GM12878 (cell line): ENCODE data around the gene KCNH5. TPM values are rescaled to one million over a fixed set of nuclear protein-coding genes. Genes with fewer than 3 reads are reported as not detected.

Source experiments
- ATAC-seq: fragments of 200-7000 bp; cut with Tn5 transposase; 3 replicates; pipeline ENCODE4 v1.9.1; 2020; ENCODE audit warnings: mild to moderate bottlenecking, moderate library complexity
- BruUV-seq: library from RNA; stranded (reverse); fragments of 400-500 nt; replicated peaks from 2 replicates; lab custom pipeline; 2021; lab: Mats Ljungman, UMichigan
- CTCF ChIA-PET: fragments of 300-600 bp; sonication (Branson Sonifier 250); formaldehyde crosslinking; extraction: SDS; loops from one replicate; lab custom pipeline; 2021; ENCODE audit warnings: inconsistent platforms; lab: Yijun Ruan, JAX
- POLR2A ChIA-PET: fragments of 350-600 bp; formaldehyde crosslinking; extraction: SDS; loops from one replicate; lab custom pipeline; 2021; ENCODE audit warnings: inconsistent platforms; lab: Charles Lee
- RAD21 ChIA-PET: fragments of 300-600 bp; sonication (Branson Sonifier 250); formaldehyde crosslinking; loops from one replicate; lab custom pipeline; 2023; ENCODE audit warnings: antibody characterized with exemption; ENCODE audit not compliant: unreplicated experiment; lab: Charles Lee
- SMC1A ChIA-PET: fragments of 300-600 bp; sonication (Branson Sonifier 250); formaldehyde crosslinking; loops from one replicate; lab custom pipeline; 2023; ENCODE audit not compliant: unreplicated experiment, uncharacterized antibody; lab: Charles Lee
- DNase-seq: peaks from one replicate; pipeline ENCODE4 v3.0.0-alpha.2; 2011; ENCODE audit warnings: low read depth, low spot score
- FAIRE-seq: peaks from 3 replicates; lab custom pipeline; 2011; peaks lifted over from hg19 to GRCh38; lab: Jason Lieb, UNC
- H2AFZ ChIP-seq: 2 replicates; pipeline ENCODE4 v1.6.0; 2011; ENCODE audit warnings: low read depth, low read length, control low read depth; ENCODE audit not compliant: control insufficient read depth
- H3K27ac ChIP-seq: 2 replicates; pipeline ENCODE4 v1.5.1; 2011; ENCODE audit warnings: control low read depth; ENCODE audit not compliant: control insufficient read depth, insufficient read depth
- H3K27me3 ChIP-seq, 2 experiments: replicated peaks in 1 of 2; 2 replicates each; pipeline versions ENCODE4 v1.6.0 to v1.6.1; 2011; ENCODE audit warnings: low read length in 1 of 2; ENCODE audit not compliant: control insufficient read depth in 2 of 2, insufficient read depth in 2 of 2
- H3K36me3 ChIP-seq, 2 experiments: 2 replicates each; pipeline ENCODE4 v1.5.1; 2011; ENCODE audit warnings: low read length in 1 of 2; ENCODE audit not compliant: control insufficient read depth in 2 of 2, insufficient read depth in 2 of 2
- H3K4me1 ChIP-seq: 2 replicates; pipeline ENCODE4 v1.6.1; 2011; ENCODE audit warnings: mild to moderate bottlenecking, low read length, moderate library complexity, mixed read lengths; ENCODE audit not compliant: control insufficient read depth, insufficient read depth
- H3K4me2 ChIP-seq: 2 replicates; pipeline ENCODE4 v1.6.0; 2011; ENCODE audit warnings: control low read depth; ENCODE audit not compliant: control insufficient read depth, insufficient read depth
- H3K4me3 ChIP-seq: fragments of 200-600 bp; sonication (generic); 2 replicates; pipeline ENCODE4 v1.5.1; 2016
- H3K79me2 ChIP-seq: 2 replicates; pipeline ENCODE4 v1.6.0; 2011; ENCODE audit warnings: low read length; ENCODE audit not compliant: control insufficient read depth, insufficient read depth
- H3K9ac ChIP-seq: 2 replicates; pipeline ENCODE4 v1.8.0; 2011; ENCODE audit warnings: low read length, control low read depth, mixed read lengths; ENCODE audit not compliant: control insufficient read depth, insufficient read depth
- H3K9me3 ChIP-seq: replicated peaks from 3 replicates; pipeline ENCODE4 v1.5.1; 2011; ENCODE audit warnings: mild to moderate bottlenecking, low read length; ENCODE audit not compliant: control insufficient read depth, insufficient read depth
- H4K20me1 ChIP-seq: 2 replicates; pipeline ENCODE4 v1.6.0; 2011; ENCODE audit not compliant: control insufficient read depth, insufficient read depth
- ASH2L ChIP-seq: fragments of 300-600, 200-600 bp; sonication (generic); IDR thresholded peaks from 2 replicates; pipeline ENCODE4 v1.6.1; 2017; ENCODE audit warnings: low read depth, mild to moderate bottlenecking, borderline replicate concordance
- CHD2 ChIP-seq: IDR thresholded peaks from 2 replicates; pipeline ENCODE4 v1.6.1; 2011; ENCODE audit warnings: low read depth, low read length, improper control_type of control experiment, borderline replicate concordance
- FOXK2 ChIP-seq: fragments of 450-650 bp; IDR thresholded peaks from 2 replicates; pipeline ENCODE4 v1.6.1; 2017; ENCODE audit warnings: mild to moderate bottlenecking, moderate library complexity
- IKZF2 ChIP-seq, 2 experiments: fragments of 450-650 bp; IDR thresholded peaks; 2 replicates each; pipeline ENCODE4 v1.6.1; 2017; ENCODE audit warnings: mild to moderate bottlenecking in 2 of 2, moderate library complexity in 2 of 2
- IRF5 ChIP-seq: fragments of 450-650 bp; IDR thresholded peaks from 2 replicates; pipeline ENCODE4 v1.6.1; 2017; ENCODE audit warnings: borderline replicate concordance
- MTA2 ChIP-seq: fragments of 450-650 bp; IDR thresholded peaks from 2 replicates; pipeline ENCODE4 v1.6.1; 2016; ENCODE audit warnings: low read depth, mild to moderate bottlenecking, moderate library complexity
- PKNOX1 ChIP-seq: fragments of 450-650 bp; IDR thresholded peaks from 2 replicates; pipeline ENCODE4 v1.6.1; 2016; ENCODE audit warnings: mild to moderate bottlenecking
- RB1 ChIP-seq: fragments of 450-650 bp; formaldehyde crosslinking; IDR thresholded peaks from 2 replicates; pipeline ENCODE4 v1.6.1; 2017; ENCODE audit warnings: mild to moderate bottlenecking, borderline replicate concordance
- RBBP5 ChIP-seq: fragments of 200-600 bp; sonication (generic); conservative IDR thresholded peaks from 2 replicates; pipeline ENCODE4 v1.6.1; 2016
- SIN3A ChIP-seq: IDR thresholded peaks from 2 replicates; pipeline ENCODE4 v1.6.1; 2012; ENCODE audit warnings: low read depth, low read length, improper control_type of control experiment
- SMAD5 ChIP-seq: IDR thresholded peaks from 2 replicates; pipeline ENCODE4 v1.6.1; 2016; ENCODE audit warnings: antibody characterized with exemption, low read depth
- SREBF2 ChIP-seq: IDR thresholded peaks from 2 replicates; pipeline ENCODE4 v1.6.1; 2012; ENCODE audit warnings: mild to moderate bottlenecking, low read length
- SRF ChIP-seq, 2 experiments: IDR thresholded peaks; 2 replicates each; pipeline ENCODE4 v1.6.1; 2011; ENCODE audit warnings: low read depth in 2 of 2, low read length in 2 of 2, mild to moderate bottlenecking in 1 of 2, moderate library complexity in 1 of 2
- STAT3 ChIP-seq: IDR thresholded peaks from 2 replicates; pipeline ENCODE4 v1.6.1; 2011; ENCODE audit warnings: low read depth, low read length, improper control_type of control experiment
- ZNF384 ChIP-seq: IDR thresholded peaks from 2 replicates; pipeline ENCODE4 v1.6.1; 2012; ENCODE audit warnings: low read depth, mild to moderate bottlenecking, low read length, improper control_type of control experiment, borderline replicate concordance
- WGBS: methylation state at CpG from one replicate; pipeline ENCODE4 v1.1.6; 2016; ENCODE audit warnings: low lambda C conversion rate; ENCODE audit not compliant: insufficient replicate concordance, insufficient coverage; ENCODE audit errors: missing lambda C conversion rate; 5-methylcytosine and 5-hydroxymethylcytosine counted together
- in situ Hi-C: fragments of 300-500 bp; cut with MboI; formaldehyde crosslinking; loops from 9 replicates; pipeline ENCODE4 v1.14.3; 2018; ENCODE audit warnings: mixed read lengths
- intact Hi-C: fragments of 100-400 bp; cut with micrococcal nuclease; formaldehyde crosslinking; loops from one replicate; pipeline ENCODE4 v1.14.2; 2022; ENCODE audit not compliant: unreplicated experiment
- polyA plus RNA-seq, 11 experiments: library from polyadenylated mRNA; depleted of rRNA in 4 of 11; unstranded in 6 of 11; stranded (reverse) in 5 of 11; fragments of >200 nt; fragmentation: Nextera tagmentation in 4 of 11; fragmentation: Illumina TruSeq in 1 of 11; extraction: Ambion mirVana in 4 of 11; extraction: Trizol in 1 of 11; gene quantifications; 1 replicate in 1 of 11; 2 replicates in 10 of 11; pipeline versions ENCODE4 v1.2.1 to v1.2.3, GENCODE V29; 2011 to 2016; ENCODE audit warnings: inconsistent platforms in 2 of 11, missing spikeins in 2 of 11, low read depth in 1 of 11
- total RNA-seq, 4 experiments: library from RNA; depleted of rRNA in 3 of 4; stranded (reverse); fragments of >200 nt in 3 of 4; fragmentation: Illumina TruSeq in 1 of 4; extraction: Trizol in 1 of 4; gene quantifications; 2 replicates each; pipeline versions ENCODE4 v1.2.1 to v1.2.3, GENCODE V29; 2013 to 2021

Gene KCNH5
- total and polyA plus RNA-seq, 10 of the 15 experiments (the other 5 are each of a cell fraction or from before 2014, with no cell fraction given): under 0.01 to 0.04 (median 0.04) TPM; not detected in 7

GRCh38 chr14:62696929-62697328 lies 348.3 kb downstream of the KCNH5 start:
- SMC1A ChIA-PET: interaction anchor here (0.6 kb wide), 1 partner anchor 908 kb away, joined by 3 read pairs; no protein-coding TSS in a partner anchor
- Histone ChIP-seq H3K36me3 (no peaks in the 10 kb centered on the region), H3K79me2 (no peaks in the 10 kb centered on the region), H2AFZ (no peak overlapping the region), H3K9me3 (no peaks in the 10 kb centered on the region), H3K27me3 (no peaks in the 10 kb centered on the region), H3K4me3 (no peak overlapping the region), H3K4me2 (no peak overlapping the region), H3K4me1 (no peaks in the 10 kb centered on the region), H3K9ac (no peak overlapping the region), H4K20me1 (no peaks in the 10 kb centered on the region), H3K27ac (no peak overlapping the region)
- no TSS peak for BruUV-seq
- no peak for FAIRE-seq
- RAD21 ChIA-PET: no interaction called here
- intact Hi-C loops (no loop called here), in situ Hi-C loops (no loop called here)
- no peak for TF ChIP-seq CHD2
- no peak for TF ChIP-seq RB1
- no peak for TF ChIP-seq SMAD5
- no peak for TF ChIP-seq FOXK2
- no peak for ATAC-seq
- CTCF ChIA-PET: interaction anchor here (0.6 kb wide), 1 partner anchor 29 kb away, joined by 3 read pairs; no protein-coding TSS in a partner anchor
- no peak for DNase-seq
- WGBS: 11% methylated on average over 4 of the region's 4 CpGs
- POLR2A ChIA-PET: no interaction called here

- FAIRE-seq (no peak), DNase-seq (no peak), ATAC-seq (no peak)
- WGBS: 9% methylated on average over 5 of the region's 5 CpGs
- Histone ChIP-seq H3K9me3 (no peaks in the 10 kb centered on the region), H3K36me3 (no peaks in the 10 kb centered on the region), H3K4me3 (no peak overlapping the region), H3K79me2 (no peaks in the 10 kb centered on the region), H3K27me3 (no peaks in the 10 kb centered on the region), H3K4me1 (no peaks in the 10 kb centered on the region), H3K9ac (no peak overlapping the region), H3K4me2 (no peak overlapping the region), H2AFZ (no peak overlapping the region), H4K20me1 (no peaks in the 10 kb centered on the region), H3K27ac (no peak overlapping the region)
- RAD21 ChIA-PET: no interaction called here
- in situ Hi-C loops (no loop called here), intact Hi-C loops (no loop called here)
- SMC1A ChIA-PET: no interaction called here
- POLR2A ChIA-PET: no interaction called here
- no TSS peak for BruUV-seq
- CTCF ChIA-PET: interaction anchor here (0.6 kb wide), 1 partner anchor 29 kb away, joined by 3 read pairs; no protein-coding TSS in a partner anchor
- TF ChIP-seq MTA2 (no peak), IKZF2 (IDR thresholded peaks at IDR 0.05) (no peak), SRF (IDR thresholded peaks at IDR 0.05; ENCODE audit: low read depth in 2 of 2, low read length in 2 of 2) (no peak), SREBF2 (no peak), ASH2L (no peak), STAT3 (no peak), SIN3A (no peak), ZNF384 (no peak), RBBP5 (no peak), IRF5 (no peak), PKNOX1 (no peak)
Measured at GRCh38 chr14:62696331-62696924, 348.8 kb downstream of the KCNH5 start.
